H9 (cell line): ENCODE results near the gene METTL26. TPM values are rescaled to one million over a fixed set of nuclear protein-coding genes. Genes with fewer than 3 reads are reported as not detected.
A peak's percentile ranks its signal among the peaks of the same experiment; 100 is the strongest.

Experiments used
- DNase-seq: peaks from one replicate; pipeline ENCODE4 v3.0.0-alpha.2; 2017
- H2AFZ ChIP-seq: one replicate; pipeline ENCODE4 v1.6.1; 2013; ENCODE audit warnings: mild to moderate bottlenecking, low read length, control low read depth, moderate library complexity
- H2AK5ac ChIP-seq: 2 replicates; pipeline ENCODE4 v1.6.1; 2013; ENCODE audit warnings: low read length, control low read depth, mixed read lengths; ENCODE audit not compliant: insufficient read length
- H2BK120ac ChIP-seq: one replicate; pipeline ENCODE4 v1.6.1; 2013; ENCODE audit warnings: low read depth, mild to moderate bottlenecking, low read length, control low read depth, inconsistent platforms; ENCODE audit not compliant: poor library complexity, severe bottlenecking
- H2BK12ac ChIP-seq: 2 replicates; pipeline ENCODE4 v1.6.1; 2013; ENCODE audit warnings: low read length, control low read depth, mixed read lengths, low read depth; ENCODE audit not compliant: insufficient read length
- H2BK15ac ChIP-seq: 2 replicates; pipeline ENCODE4 v1.6.1; 2013; ENCODE audit warnings: low read depth, low read length, control low read depth
- H2BK20ac ChIP-seq: one replicate; pipeline ENCODE4 v1.6.1; 2013; ENCODE audit warnings: low read depth, mild to moderate bottlenecking, low read length, control low read depth, inconsistent platforms; ENCODE audit not compliant: poor library complexity, severe bottlenecking
- H2BK5ac ChIP-seq: 2 replicates; pipeline ENCODE4 v1.6.1; 2013; ENCODE audit warnings: low read length, control low read depth, mixed read lengths; ENCODE audit not compliant: insufficient read length
- H3K14ac ChIP-seq: 2 replicates; pipeline ENCODE4 v1.6.1; 2013; ENCODE audit warnings: low read length, control low read depth; ENCODE audit not compliant: insufficient read depth
- H3K18ac ChIP-seq: 2 replicates; pipeline ENCODE4 v1.6.1; 2013; ENCODE audit warnings: low read depth, mild to moderate bottlenecking, mixed read lengths, low read length, control low read depth; ENCODE audit not compliant: insufficient read length
- H3K23ac ChIP-seq: 2 replicates; pipeline ENCODE4 v1.6.1; 2013; ENCODE audit warnings: low read length, control low read depth, mixed read lengths, low read depth; ENCODE audit not compliant: insufficient read length
- H3K23me2 ChIP-seq: 2 replicates; pipeline ENCODE4 v1.6.1; 2013; ENCODE audit warnings: low read depth, mild to moderate bottlenecking, mixed read lengths, low read length, control low read depth; ENCODE audit not compliant: insufficient read length, poor library complexity, severe bottlenecking
- H3K27ac ChIP-seq: 2 replicates; pipeline ENCODE4 v1.5.1; 2013; ENCODE audit warnings: low read length, control low read depth, mixed read lengths, low read depth; ENCODE audit not compliant: insufficient read length
- H3K27me3 ChIP-seq: 2 replicates; pipeline ENCODE4 v1.6.1; 2013; ENCODE audit warnings: low read length, control low read depth, inconsistent platforms; ENCODE audit not compliant: insufficient read depth
- H3K4ac ChIP-seq: 2 replicates; pipeline ENCODE4 v1.6.1; 2013; ENCODE audit warnings: low read depth, mild to moderate bottlenecking, control low read depth, inconsistent platforms, low read length, moderate library complexity
- H3K4me1 ChIP-seq: 2 replicates; pipeline ENCODE4 v1.6.1; 2013; ENCODE audit warnings: low read length, control low read depth, inconsistent platforms; ENCODE audit not compliant: insufficient read depth
- H3K4me2 ChIP-seq: 2 replicates; pipeline ENCODE4 v1.6.1; 2013; ENCODE audit warnings: low read length, control low read depth, mixed read lengths; ENCODE audit not compliant: insufficient read length, insufficient read depth
- H3K56ac ChIP-seq: 2 replicates; pipeline ENCODE4 v1.6.1; 2013; ENCODE audit warnings: low read depth, mild to moderate bottlenecking, mixed read lengths, low read length, control low read depth; ENCODE audit not compliant: insufficient read length
- H3K79me1 ChIP-seq: 2 replicates; pipeline ENCODE4 v1.6.1; 2013; ENCODE audit warnings: low read depth, mild to moderate bottlenecking, moderate library complexity, low read length, control low read depth, inconsistent platforms; ENCODE audit not compliant: insufficient read depth, poor library complexity, severe bottlenecking
- H3K79me2 ChIP-seq: 2 replicates; pipeline ENCODE4 v1.6.1; 2013; ENCODE audit warnings: low read length, control low read depth, inconsistent platforms; ENCODE audit not compliant: insufficient read depth
- H3K9ac ChIP-seq: 2 replicates; pipeline ENCODE4 v1.6.1; 2013; ENCODE audit warnings: low read length, control low read depth, mixed read lengths; ENCODE audit not compliant: insufficient read length; ENCODE audit errors: extremely low read depth
- H3K9me3 ChIP-seq: one replicate; pipeline ENCODE4 v1.6.1; 2013; ENCODE audit warnings: low read depth, low read length, inconsistent platforms; ENCODE audit not compliant: control insufficient read depth
- H3T11ph ChIP-seq: one replicate; pipeline ENCODE4 v1.6.1; 2013; ENCODE audit warnings: mild to moderate bottlenecking, low read length, control low read depth, inconsistent platforms
- H4K20me1 ChIP-seq: one replicate; pipeline ENCODE4 v1.6.1; 2013; ENCODE audit not compliant: control insufficient read depth, insufficient read length, insufficient read depth
- H4K5ac ChIP-seq: 2 replicates; pipeline ENCODE4 v1.6.1; 2013; ENCODE audit warnings: low read depth, mild to moderate bottlenecking, mixed read lengths, low read length, control low read depth; ENCODE audit not compliant: insufficient read length
- H4K8ac ChIP-seq: replicated peaks from 2 replicates; pipeline ENCODE4 v1.6.1; 2013; ENCODE audit warnings: low read length, control low read depth, mixed read lengths, low read depth; ENCODE audit not compliant: insufficient read length
- H4K91ac ChIP-seq: 2 replicates; pipeline ENCODE4 v1.6.1; 2013; ENCODE audit warnings: low read depth, mild to moderate bottlenecking, moderate library complexity, mixed read lengths, low read length, control low read depth; ENCODE audit not compliant: insufficient read length
- H3K27ac Mint-ChIP-seq, 3 experiments: 2 replicates in 2 of 3; 3 replicates in 1 of 3; pipeline ENCODE4 v1.8.0; 2020 to 2021; ENCODE audit warnings: mixed read lengths in 3 of 3, mild to moderate bottlenecking in 1 of 3, moderate library complexity in 1 of 3
- H3K27me3 Mint-ChIP-seq: 2 replicates; pipeline ENCODE4 v1.8.0; 2021; ENCODE audit warnings: low read depth, mild to moderate bottlenecking, moderate library complexity, mixed read lengths
- H3K36me3 Mint-ChIP-seq, 3 experiments: 2 replicates in 2 of 3; 3 replicates in 1 of 3; pipeline ENCODE4 v1.8.0; 2020 to 2021; ENCODE audit warnings: low read depth in 3 of 3, mixed read lengths in 3 of 3; ENCODE audit not compliant: insufficient read depth in 1 of 3
- H3K4me1 Mint-ChIP-seq, 2 experiments: 2 replicates each; pipeline ENCODE4 v1.8.0; 2020; ENCODE audit warnings: mixed read lengths in 2 of 2
- H3K4me3 Mint-ChIP-seq, 2 experiments: 2 replicates in 1 of 2; 3 replicates in 1 of 2; pipeline ENCODE4 v1.8.0; 2020 to 2021; ENCODE audit warnings: mild to moderate bottlenecking in 2 of 2, mixed read lengths in 2 of 2, moderate library complexity in 1 of 2
- H3K9me3 Mint-ChIP-seq, 2 experiments: 2 replicates in 1 of 2; 3 replicates in 1 of 2; pipeline ENCODE4 v1.8.0; 2020; ENCODE audit warnings: mild to moderate bottlenecking in 2 of 2, mixed read lengths in 2 of 2, moderate library complexity in 1 of 2
- WGBS: extraction: QIAGEN DNeasy Blood & Tissue Kit; methylation state at CpG from one replicate; pipeline ENCODE4 v1.1.7; 2013; ENCODE audit warnings: missing lambda C conversion rate, low lambda C conversion rate, mixed read lengths; ENCODE audit not compliant: insufficient read length; ENCODE audit errors: extremely low coverage; 5-methylcytosine and 5-hydroxymethylcytosine counted together
- total RNA-seq: library from RNA; stranded (reverse); gene quantifications from 2 replicates; pipeline ENCODE4 v1.2.1, GENCODE V29; 2021
- TF ChIP-seq, protein P1 (sequence below): fragments of 200-600 bp; sonication (generic); conservative IDR thresholded peaks from 3 replicates; pipeline ENCODE4 v1.8.0; 2021; ENCODE audit warnings: antibody characterized with exemption, mild to moderate bottlenecking

Gene METTL26
- total RNA-seq, 1 experiment from 2014 or later: 108 TPM

DNA sequence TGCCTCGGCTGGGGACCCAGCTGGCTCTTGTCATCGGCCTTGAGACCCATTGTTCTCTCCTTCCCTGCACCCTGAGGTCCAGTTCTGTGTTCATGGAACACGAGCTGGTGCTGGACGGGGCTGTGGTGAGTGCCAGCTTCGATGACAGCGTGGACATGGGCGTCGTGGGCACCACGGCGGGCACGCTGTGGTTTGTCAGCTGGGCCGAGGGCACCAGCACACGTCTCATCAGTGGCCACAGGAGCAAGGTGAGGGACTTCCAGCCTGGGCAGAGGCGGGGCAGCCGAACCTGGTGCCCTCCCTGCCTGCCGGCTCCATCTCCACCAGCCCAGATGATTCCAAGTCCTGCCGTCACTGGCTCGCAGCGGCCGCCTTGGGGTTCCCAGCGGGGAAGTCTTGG, 26.5 kb upstream of the METTL26 start:
- Histone ChIP-seq H4K8ac (no peak overlapping the region), H3K79me1 (no peaks in the 10 kb centered on the region), H4K20me1 (no peaks in the 10 kb centered on the region), H3K4me1 (no peaks in the 10 kb centered on the region; the same call in 1 of the 2 replicates), H3K23ac (no peak overlapping the region), H3K9me3 (no peaks in the 10 kb centered on the region), H3K23me2 (no peaks in the 10 kb centered on the region), H3K14ac (no peak overlapping the region), H3K18ac (no peak overlapping the region), H4K91ac (no peak overlapping the region), H3K4ac (no peak overlapping the region), H2BK120ac (no peak overlapping the region), H2BK15ac (no peak overlapping the region), H3K9ac (no peak overlapping the region), H2AFZ (no peak overlapping the region), H3T11ph (no peak overlapping the region), H3K27me3 (no peaks in the 10 kb centered on the region), H3K56ac (no peak overlapping the region), H2AK5ac (no peak overlapping the region), H2BK12ac (no peak overlapping the region), H4K5ac (no peak overlapping the region), H3K4me2 (no peak overlapping the region), H3K27ac (no peak overlapping the region), H3K79me2 (no peaks in the 10 kb centered on the region), H2BK5ac (no peak overlapping the region), H2BK20ac (no peak overlapping the region)
- H3K27ac Mint-ChIP-seq: peak overlapping the region in 1 of 3 experiments; percentile 83; a peak in 1 of 7 replicates
- peaks cover under 1 to 5% of the 10 kb centered on the region in 2 experiments for H3K4me1 Mint-ChIP-seq
- no peaks in the 10 kb centered on the region for H3K9me3 Mint-ChIP-seq
- H3K36me3 Mint-ChIP-seq: peaks cover 2 to 13% (median 8%) of the 10 kb centered on the region in 3 experiments; a peak in 5 of 7 replicates
- H3K27me3 Mint-ChIP-seq: no peaks in the 10 kb centered on the region
- TF ChIP-seq, protein P1, sequence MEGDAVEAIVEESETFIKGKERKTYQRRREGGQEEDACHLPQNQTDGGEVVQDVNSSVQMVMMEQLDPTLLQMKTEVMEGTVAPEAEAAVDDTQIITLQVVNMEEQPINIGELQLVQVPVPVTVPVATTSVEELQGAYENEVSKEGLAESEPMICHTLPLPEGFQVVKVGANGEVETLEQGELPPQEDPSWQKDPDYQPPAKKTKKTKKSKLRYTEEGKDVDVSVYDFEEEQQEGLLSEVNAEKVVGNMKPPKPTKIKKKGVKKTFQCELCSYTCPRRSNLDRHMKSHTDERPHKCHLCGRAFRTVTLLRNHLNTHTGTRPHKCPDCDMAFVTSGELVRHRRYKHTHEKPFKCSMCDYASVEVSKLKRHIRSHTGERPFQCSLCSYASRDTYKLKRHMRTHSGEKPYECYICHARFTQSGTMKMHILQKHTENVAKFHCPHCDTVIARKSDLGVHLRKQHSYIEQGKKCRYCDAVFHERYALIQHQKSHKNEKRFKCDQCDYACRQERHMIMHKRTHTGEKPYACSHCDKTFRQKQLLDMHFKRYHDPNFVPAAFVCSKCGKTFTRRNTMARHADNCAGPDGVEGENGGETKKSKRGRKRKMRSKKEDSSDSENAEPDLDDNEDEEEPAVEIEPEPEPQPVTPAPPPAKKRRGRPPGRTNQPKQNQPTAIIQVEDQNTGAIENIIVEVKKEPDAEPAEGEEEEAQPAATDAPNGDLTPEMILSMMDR: no peak
- WGBS: no CpG with 5 or more reads among the region's 21 CpGs
- peak overlapping the region in 1 of 2 experiments; percentile 50; a peak in 2 of 5 replicates for H3K4me3 Mint-ChIP-seq
- DNase-seq: no peak
